GM18519 (cell line): ENCODE results near the gene LRFN2.

ENCODE experiments used
- ATAC-seq: cut with Tn5 transposase; IDR thresholded peaks from one replicate; pipeline ENCODE4 v1.9.1; 2021; ENCODE audit warnings: mild to moderate bottlenecking, moderate library complexity; ENCODE audit not compliant: unreplicated experiment, low FRiP score

The LRFN2 gene

GRCh38 chr6:40386200-40386599 is 201.0 kb downstream of the LRFN2 start:
- ATAC-seq, result no peak

DNA sequence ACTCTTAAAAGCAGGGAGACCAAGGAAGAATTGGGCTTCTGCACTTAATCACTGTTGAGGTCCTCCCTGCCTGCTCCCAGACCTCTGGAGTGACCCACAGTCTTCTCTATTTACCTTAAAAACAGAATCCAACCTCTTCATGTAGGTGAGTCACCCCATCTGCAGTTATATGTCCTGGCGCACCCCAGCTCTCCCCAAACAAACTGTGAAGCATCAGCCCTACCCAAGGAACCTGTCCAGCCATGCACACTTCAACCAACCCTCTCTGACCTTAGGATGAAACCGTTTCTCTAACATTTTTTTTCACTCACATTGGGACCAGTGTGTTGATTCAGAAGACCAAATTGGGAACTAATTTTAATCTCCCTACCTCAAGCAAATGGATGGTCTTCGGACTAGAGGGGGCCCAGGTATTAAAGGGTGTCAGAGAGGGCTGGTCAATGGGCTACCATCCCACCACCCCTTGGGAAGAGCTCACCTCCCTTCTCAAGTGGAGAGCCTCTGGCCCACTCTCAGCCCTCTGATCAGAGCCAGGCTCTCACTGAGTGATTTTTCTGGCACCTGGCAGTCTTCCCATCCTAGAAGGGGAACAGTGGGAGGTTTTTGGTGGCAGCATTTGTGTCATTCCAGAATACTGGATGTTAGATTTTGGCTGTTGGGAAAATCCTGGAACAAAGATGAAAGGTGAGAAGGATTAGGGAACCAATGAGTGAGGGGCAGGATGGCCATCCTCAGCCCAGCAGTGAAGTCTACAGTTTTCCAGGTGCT is 203.6 kb downstream of the LRFN2 start:
- ATAC-seq, result no peak

DNA sequence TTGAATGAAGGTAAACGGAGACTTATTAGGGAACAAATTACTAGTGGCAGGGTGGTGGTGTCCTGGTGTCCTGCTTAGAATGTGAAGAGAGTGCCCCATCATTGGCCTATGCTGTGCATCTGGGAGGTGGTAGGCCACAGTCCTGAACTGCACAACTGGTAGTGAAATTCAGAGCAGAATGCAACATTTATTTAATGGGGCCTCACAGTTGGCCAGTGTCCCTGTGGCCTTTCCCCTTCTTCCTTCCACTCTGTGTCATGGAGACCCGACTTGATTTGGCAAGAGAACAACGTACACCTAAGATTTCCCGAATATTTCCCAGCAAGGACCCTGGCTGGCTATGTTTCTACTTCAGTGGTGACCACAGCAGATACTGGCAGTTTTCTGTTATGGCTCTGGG is 206.9 kb downstream of the LRFN2 start:
- ATAC-seq, result no peak

- no peak for ATAC-seq
These were observed 207.4 kb downstream of the LRFN2 start for GRCh38 chr6:40379811-40380210.

GRCh38 chr6:40378725-40379074 is 208.5 kb downstream of the LRFN2 start:
- no peak for ATAC-seq

DNA sequence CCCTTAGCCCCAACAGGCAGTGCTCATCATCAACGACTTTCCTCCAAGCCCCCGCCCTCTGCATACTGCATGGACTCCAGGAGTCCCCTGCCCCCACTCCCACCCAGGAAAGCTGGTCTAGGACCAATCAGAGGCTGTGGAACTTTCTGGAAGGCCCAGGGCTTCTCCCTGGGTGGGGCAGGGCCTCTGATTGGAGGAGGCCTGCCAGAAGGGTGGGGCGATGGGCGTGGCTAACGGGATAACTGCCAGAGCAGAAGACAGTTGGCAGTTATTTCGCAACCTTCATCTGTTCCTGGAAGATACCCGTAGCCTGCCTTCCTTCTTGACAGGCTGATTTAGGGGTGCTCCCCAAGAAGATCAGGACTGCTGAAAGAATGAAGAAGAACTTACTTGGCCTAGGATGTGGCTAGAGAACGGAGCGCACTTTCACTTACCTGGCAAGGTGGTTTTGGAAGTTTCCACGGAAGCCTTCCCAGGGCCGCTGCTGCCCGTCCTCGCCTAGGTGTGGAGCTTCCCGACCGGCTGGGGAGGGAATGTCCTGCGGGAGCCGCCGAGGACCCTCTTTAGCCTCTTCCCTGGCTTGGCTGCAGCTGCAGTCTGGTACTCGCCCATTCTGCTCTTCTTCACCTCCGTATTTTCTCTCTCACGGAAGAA is 209.0 kb downstream of the LRFN2 start:
- ATAC-seq, result no peak

GRCh38 chr6:40377173-40377806 is 209.9 kb downstream of the LRFN2 start:
- no peak for ATAC-seq

GRCh38 chr6:40376113-40376650 is 211.0 kb downstream of the LRFN2 start:
- no peak for ATAC-seq

- ATAC-seq, result no peak
These were observed 213.9 kb downstream of the LRFN2 start for GRCh38 chr6:40373267-40373666.

DNA sequence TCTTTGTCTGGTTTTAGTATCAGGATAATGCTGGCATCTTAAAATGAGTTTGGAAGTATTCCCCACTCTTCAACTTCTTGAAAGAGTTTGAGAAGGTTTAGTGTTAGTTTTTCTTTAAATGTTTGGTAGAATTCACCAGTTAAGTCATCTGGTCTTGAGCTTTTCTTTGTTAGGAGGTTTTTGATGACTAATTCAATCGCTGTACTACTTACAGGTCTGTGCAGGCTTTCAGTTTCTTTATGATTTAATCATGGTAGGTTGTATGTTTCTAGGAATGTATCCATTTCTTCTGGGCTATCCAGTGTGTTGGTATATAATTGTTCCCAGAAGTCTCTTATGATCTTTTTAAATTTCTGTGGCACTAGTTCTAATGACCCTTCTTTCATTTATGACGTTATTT is 215.5 kb downstream of the LRFN2 start:
- no peak for ATAC-seq

DNA sequence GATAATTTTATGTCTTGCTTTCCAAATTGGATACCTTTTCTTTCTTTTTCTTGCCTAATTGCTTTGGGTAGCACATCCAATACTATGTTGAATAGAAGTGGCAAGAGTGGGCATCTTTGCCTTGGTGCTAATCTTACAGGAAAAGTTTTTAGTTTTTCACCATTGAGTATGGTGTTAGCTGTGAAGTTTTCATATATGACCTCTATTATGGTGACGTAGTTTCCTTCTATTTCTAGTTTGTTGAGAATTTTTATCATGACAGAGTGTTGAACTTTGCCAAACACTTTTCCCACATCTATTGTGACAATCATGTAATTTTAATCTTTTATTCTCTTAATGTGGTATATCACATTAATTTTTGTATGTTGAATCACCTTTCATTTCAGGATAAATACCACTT is 216.1 kb downstream of the LRFN2 start:
- ATAC-seq, result no peak

DNA sequence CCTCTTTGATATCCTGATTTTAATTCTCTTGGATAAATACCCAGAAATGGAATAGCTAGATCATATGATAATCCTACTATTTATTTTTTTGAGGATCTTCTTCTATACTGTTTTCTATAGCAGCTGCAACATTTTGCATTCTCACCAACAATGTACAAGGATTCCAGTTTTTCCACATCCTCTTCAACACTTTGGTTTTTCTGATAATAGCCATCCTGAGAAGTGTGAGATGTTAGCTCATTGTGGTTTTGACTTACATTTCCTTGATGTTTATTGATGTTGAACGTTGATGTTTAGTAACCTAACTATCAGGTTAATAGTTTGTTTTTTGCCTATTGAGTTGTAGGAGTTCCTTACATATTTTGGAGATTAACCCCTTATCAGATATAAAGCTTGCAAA is 217.3 kb downstream of the LRFN2 start:
- no peak for ATAC-seq

DNA sequence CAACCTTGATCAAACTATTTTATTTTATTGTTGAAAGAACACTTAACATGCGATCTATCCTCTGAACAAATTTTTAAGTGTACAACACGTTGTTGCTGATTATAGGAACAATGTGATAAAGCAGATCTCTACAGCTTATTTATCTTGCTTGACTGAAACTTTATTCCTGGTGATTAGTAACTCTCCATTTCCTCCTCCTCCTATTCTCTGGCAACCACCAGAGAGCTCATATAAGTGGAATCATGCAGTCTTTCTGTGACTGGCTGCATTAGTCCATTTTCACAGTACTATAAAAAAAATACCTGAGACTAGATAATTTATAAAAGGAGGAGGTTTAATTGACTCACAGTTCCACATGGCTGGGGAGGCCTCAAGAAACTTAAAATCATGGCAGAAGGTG is 218.1 kb downstream of the LRFN2 start:
- no peak for ATAC-seq

DNA sequence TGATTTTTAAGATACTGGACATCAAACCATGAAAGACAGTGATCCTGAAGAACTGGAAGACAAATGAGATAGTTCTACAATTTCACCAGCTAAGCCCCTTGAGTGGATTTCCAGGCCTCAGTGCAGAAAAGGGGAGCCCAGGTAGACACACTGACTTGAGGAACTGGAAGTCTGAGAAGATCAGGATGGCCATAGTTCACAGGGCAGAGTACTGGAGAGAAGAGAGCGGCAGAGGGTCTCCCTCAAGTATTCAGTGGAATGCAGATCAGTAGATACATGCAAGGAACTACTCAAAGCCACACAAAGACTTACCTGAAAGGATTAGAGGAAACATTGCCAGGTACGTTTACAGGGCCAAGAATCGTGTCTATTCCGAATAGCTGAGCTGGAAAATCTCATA is 224.3 kb downstream of the LRFN2 start:
- no peak for ATAC-seq

- ATAC-seq, result no peak
These were observed 227.4 kb downstream of the LRFN2 start for GRCh38 chr6:40359808-40360207.

- no peak for ATAC-seq
These were observed 228.4 kb downstream of the LRFN2 start for GRCh38 chr6:40358473-40359460.

DNA sequence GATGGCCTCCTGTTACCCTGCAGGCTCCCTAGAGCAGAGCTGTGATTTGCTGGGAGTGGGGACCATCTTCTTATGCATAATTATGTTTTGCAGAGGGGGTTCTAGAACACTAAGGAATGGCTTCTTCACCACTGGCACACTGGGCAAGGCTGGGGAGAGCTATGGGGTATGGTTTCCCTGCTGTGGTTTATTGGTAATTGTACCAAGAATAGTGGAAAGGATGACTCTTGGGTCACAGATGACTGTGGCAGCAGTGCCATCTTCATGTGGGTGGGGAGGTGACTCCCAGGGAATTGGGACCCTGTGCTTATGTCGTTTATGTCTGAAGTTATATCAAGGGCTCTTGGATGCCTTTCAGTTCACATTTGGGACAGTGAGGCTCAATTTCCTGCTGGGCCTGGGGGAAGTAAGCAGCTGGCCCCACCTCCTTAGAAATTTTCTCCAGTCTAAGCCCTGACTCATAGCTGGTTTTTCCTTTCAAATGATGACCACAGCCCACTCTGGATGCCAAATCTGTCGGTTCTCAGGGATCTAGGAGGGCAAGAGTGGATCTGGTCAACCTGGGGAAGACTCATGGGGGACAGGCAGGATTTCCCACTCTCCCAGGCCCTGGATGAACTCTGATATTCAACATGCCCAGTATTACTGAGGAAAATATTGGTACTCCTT is 230.8 kb downstream of the LRFN2 start:
- no peak for ATAC-seq

- ATAC-seq, result no peak
These were observed 231.6 kb downstream of the LRFN2 start for GRCh38 chr6:40355532-40355931.

- no peak for ATAC-seq
These were observed 232.1 kb downstream of the LRFN2 start for GRCh38 chr6:40355066-40355465.

DNA sequence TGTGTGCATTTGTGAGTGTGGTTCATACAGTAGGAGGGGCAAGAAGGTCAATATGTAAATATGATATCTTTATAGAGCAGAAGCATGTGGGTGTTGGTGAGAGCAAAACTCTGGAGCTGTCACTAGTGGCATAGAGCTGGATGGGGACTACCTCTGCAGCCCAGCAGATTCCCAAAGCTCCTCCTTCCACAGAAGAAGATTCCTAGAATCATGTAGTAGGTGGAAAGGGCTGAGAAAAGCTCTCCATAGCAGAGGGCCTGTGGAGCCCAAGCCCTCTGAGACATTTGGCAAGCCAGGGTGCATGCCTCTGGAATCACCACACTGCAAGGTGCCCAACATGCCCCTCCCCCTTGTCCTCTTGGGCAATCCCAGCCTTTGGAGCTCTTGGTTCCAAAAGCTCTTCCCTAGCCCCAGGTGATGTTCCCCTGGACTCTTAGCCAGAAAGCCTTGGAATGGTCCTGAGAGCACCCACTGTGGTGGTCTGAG is 233.2 kb downstream of the LRFN2 start:
- ATAC-seq, result no peak
